RWPE2 (cell line): ENCODE data around the gene PLA2G4D.

Experiments
- ATAC-seq: fragments of 200-7000 bp; cut with Tn5 transposase; 3 replicates; pipeline ENCODE4 v1.9.1; 2021; ENCODE audit warnings: low read depth
- DNase-seq: peaks from one replicate; pipeline ENCODE4 v3.0.0-alpha.2; 2020; ENCODE audit warnings: low spot score
- H3K27ac ChIP-seq: fragments of 450-650 bp; 2 replicates; pipeline ENCODE4 v1.5.1; 2017; ENCODE audit warnings: mild to moderate bottlenecking; ENCODE audit not compliant: poor library complexity, severe bottlenecking
- H3K27me3 ChIP-seq: fragments of 250-450 bp; sonication (Bioruptor Pico); 2 replicates; pipeline ENCODE4 v1.5.1; 2021; ENCODE audit warnings: mild to moderate bottlenecking, moderate library complexity; ENCODE audit not compliant: insufficient read depth, poor library complexity, severe bottlenecking
- H3K36me3 ChIP-seq: fragments of 250-450 bp; sonication (Bioruptor Pico); 2 replicates; pipeline ENCODE4 v1.5.1; 2020; ENCODE audit warnings: low read depth, mild to moderate bottlenecking, moderate library complexity
- H3K4me1 ChIP-seq: fragments of 250-450 bp; sonication (Bioruptor Pico); 2 replicates; pipeline ENCODE4 v1.5.1; 2021; ENCODE audit warnings: mild to moderate bottlenecking, moderate library complexity; ENCODE audit not compliant: insufficient read depth, poor library complexity, severe bottlenecking
- H3K4me3 ChIP-seq: fragments of 250-450 bp; sonication (Bioruptor Pico); 2 replicates; pipeline ENCODE4 v1.5.1; 2021; ENCODE audit warnings: mild to moderate bottlenecking, moderate library complexity; ENCODE audit not compliant: severe bottlenecking
- H3K9me3 ChIP-seq: fragments of 250-450 bp; sonication (Bioruptor Pico); 2 replicates; pipeline ENCODE4 v1.5.1; 2021; ENCODE audit warnings: mild to moderate bottlenecking, moderate library complexity; ENCODE audit not compliant: severe bottlenecking
- CTCF ChIP-seq: fragments of 450-650 bp; IDR thresholded peaks from one replicate; pipeline ENCODE4 v1.5.1; 2017; ENCODE audit warnings: mild to moderate bottlenecking, moderate library complexity; ENCODE audit not compliant: poor library complexity, severe bottlenecking

The PLA2G4D gene

DNA sequence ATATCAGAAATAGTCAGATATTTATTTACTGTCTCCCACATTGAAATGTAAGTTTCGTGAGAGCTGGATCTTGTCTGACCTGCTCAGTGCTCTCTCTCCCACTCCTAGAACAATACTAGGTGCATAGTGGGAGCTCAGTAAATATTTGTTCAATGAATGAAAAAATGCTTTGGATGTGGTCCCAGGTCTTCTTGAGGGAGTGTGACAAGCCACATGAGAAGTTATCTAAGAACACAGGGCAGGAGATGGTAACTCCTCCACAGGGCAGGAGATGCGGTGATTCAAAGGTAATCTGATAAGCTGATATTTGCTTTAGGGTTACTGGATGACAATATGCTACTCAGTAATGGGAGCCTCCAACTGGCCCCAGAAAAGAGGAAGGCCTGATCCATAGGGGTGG, 47.8 kb downstream of the PLA2G4D start:
- Histone ChIP-seq H3K27ac (no peak overlapping the region), H3K27me3 (no peaks in the 10 kb centered on the region), H3K36me3 (no peaks in the 10 kb centered on the region), H3K4me1 (no peaks in the 10 kb centered on the region), H3K4me3 (no peak overlapping the region), H3K9me3 (no peaks in the 10 kb centered on the region)
- TF ChIP-seq CTCF: no peak
- ATAC-seq (0 out of 3 replicates have a peak, but pooled peaks have one; percentile 16), DNase-seq (no peak)

DNA sequence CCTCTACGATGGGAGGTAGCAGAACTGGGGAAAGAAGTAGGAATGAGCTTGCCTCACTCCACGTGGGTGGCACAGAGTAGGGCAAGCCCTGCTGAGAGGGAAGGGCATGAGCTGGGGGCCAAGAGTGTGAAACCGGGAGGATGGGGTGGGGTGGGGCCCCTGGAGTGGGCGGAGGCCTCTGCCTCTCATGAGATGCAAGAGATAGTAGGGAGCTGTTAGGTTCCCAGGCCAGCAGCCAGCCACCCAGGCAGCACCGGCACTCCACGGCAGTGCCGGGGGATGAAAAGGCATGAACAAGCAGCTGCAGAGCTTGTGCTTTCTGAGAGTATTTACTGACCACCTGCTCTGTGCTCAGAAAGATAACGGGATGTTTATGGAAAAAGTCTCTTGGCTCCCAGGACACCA, 49.1 kb downstream of the PLA2G4D start:
- H3K27ac ChIP-seq: no peak overlapping the region
- no peaks in the 10 kb centered on the region for H3K27me3 ChIP-seq
- no peak for TF ChIP-seq CTCF
- ATAC-seq (no peak), DNase-seq (no peak)
- no peaks in the 10 kb centered on the region for H3K36me3 ChIP-seq
- H3K4me3 ChIP-seq: no peak overlapping the region
- no peaks in the 10 kb centered on the region for H3K9me3 ChIP-seq
- no peaks in the 10 kb centered on the region for H3K4me1 ChIP-seq

- H3K4me1 ChIP-seq: peaks cover 6% of the 10 kb centered on the region
- no peaks in the 10 kb centered on the region for H3K27me3 ChIP-seq
- DNase-seq: no peak
- no peak for ATAC-seq
- no peaks in the 10 kb centered on the region for H3K36me3 ChIP-seq
- no peak overlapping the region for H3K4me3 ChIP-seq
- H3K9me3 ChIP-seq: no peaks in the 10 kb centered on the region
- H3K27ac ChIP-seq: no peak overlapping the region
- no peak for TF ChIP-seq CTCF
Measured at GRCh38 chr15:42042602-42043400, 51.6 kb downstream of the PLA2G4D start.

- no peak for ATAC-seq
- no peak for DNase-seq
- Histone ChIP-seq H3K4me3 (no peak overlapping the region), H3K36me3 (no peaks in the 10 kb centered on the region), H3K9me3 (no peaks in the 10 kb centered on the region), H3K27ac (no peak overlapping the region), H3K4me1 (peaks cover 31% of the 10 kb centered on the region), H3K27me3 (no peaks in the 10 kb centered on the region)
- no peak for TF ChIP-seq CTCF
Measured at GRCh38 chr15:42038401-42038800, 56.0 kb downstream of the PLA2G4D start.

GRCh38 chr15:42037656-42038055, 56.7 kb downstream of the PLA2G4D start:
- TF ChIP-seq CTCF: no peak
- Histone ChIP-seq H3K36me3 (no peaks in the 10 kb centered on the region), H3K9me3 (no peaks in the 10 kb centered on the region), H3K27me3 (no peaks in the 10 kb centered on the region), H3K27ac (peak overlapping the region; percentile 84), H3K4me3 (no peak overlapping the region), H3K4me1 (peaks cover 31% of the 10 kb centered on the region)
- peak; percentile 95 for DNase-seq
- peak; percentile 62 for ATAC-seq
